Measurements from ENCODE around the gene GOLGA8J.
"Not testable (repeated sequence)": the region's sequence is repeated elsewhere in the genome, so short reads cannot be mapped to it uniquely, and the experiment has no call there.

Gene GOLGA8J

DNA sequence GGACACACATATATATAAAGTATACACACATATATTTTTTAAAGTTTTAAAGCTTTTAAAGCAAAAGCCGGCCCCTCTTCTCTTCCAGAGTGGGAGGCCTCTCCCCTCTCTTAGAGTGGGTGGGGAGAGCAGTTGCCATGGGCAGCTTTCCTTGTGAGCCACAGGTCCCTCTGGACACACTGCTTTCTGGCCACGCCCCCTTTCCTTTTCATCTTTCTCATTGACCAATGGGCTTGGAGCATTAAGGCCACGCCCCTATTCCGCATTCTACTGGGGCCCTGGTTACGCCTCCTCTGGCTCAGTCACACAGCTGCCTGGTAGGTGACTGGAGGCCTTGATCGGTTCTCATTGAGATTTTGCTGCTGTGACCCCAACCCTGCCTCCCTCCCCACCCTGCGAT, 52.0 kb downstream of the GOLGA8J start, which contains the start of gene GOLGA8T:
Gene GOLGA8T (plus strand): TSS at position 301 of the 400 bp plus-strand sequence. CDS start 98 bp downstream, at position 399.
- not testable (repeated sequence) for H3K27ac Mint-ChIP-seq; H3K36me3 Mint-ChIP-seq (ENCODE audit: insufficient read depth); H3K27me3 Mint-ChIP-seq; ATAC-seq (replicated peaks); H3K4me3 Mint-ChIP-seq; DNase-seq; H3K9me3 Mint-ChIP-seq; H3K4me1 Mint-ChIP-seq (ENCODE audit: low read depth in 2 of 2)

Measured in effector memory CD8-positive, alpha-beta T cell (primary cell).